WTC11 (cell line): Measurements from ENCODE around the gene FCN3. TPM values are rescaled to one million over a fixed set of nuclear protein-coding genes. Genes with fewer than 3 reads are reported as not detected.
A peak's percentile ranks its signal among the peaks of the same experiment; 100 is the strongest.
"Not testable (repeated sequence)": the region's sequence is repeated elsewhere in the genome, so short reads cannot be mapped to it uniquely, and the experiment has no call there.

Source experiments
- ATAC-seq: fragments of 200-7000 bp; cut with Tn5 transposase; 2 replicates; pipeline ENCODE4 v1.10.0; 2021; ENCODE audit warnings: mild to moderate bottlenecking, moderate library complexity
- CTCF ChIA-PET: fragments of 300-600 bp; sonication (Branson Sonifier 250); formaldehyde crosslinking; loops from one replicate; lab custom pipeline; 2021; ENCODE audit warnings: antibody characterized with exemption; lab: Charles Lee
- POLR2A ChIA-PET: fragments of 350-600 bp; sonication (Branson Sonifier 250); formaldehyde crosslinking; loops from one replicate; lab custom pipeline; 2021; ENCODE audit warnings: antibody characterized with exemption; lab: Charles Lee
- DNase-seq: peaks from one replicate; pipeline ENCODE4 v3.0.0; 2021; ENCODE audit warnings: low spot score
- H3K27ac Mint-ChIP-seq: 2 replicates; pipeline ENCODE4 v1.8.0; 2021; ENCODE audit warnings: mixed read lengths
- H3K27me3 Mint-ChIP-seq: 2 replicates; pipeline ENCODE4 v1.8.0; 2021; ENCODE audit warnings: low read depth, mild to moderate bottlenecking, moderate library complexity, mixed read lengths
- H3K36me3 Mint-ChIP-seq: 2 replicates; pipeline ENCODE4 v1.8.0; 2021; ENCODE audit warnings: mixed read lengths
- H3K4me1 Mint-ChIP-seq: 2 replicates; pipeline ENCODE4 v1.8.0; 2022; ENCODE audit warnings: mixed read lengths
- H3K4me3 Mint-ChIP-seq: 2 replicates; pipeline ENCODE4 v1.8.0; 2021; ENCODE audit warnings: mild to moderate bottlenecking, moderate library complexity, mixed read lengths
- H3K9me3 Mint-ChIP-seq: 2 replicates; pipeline ENCODE4 v1.8.0; 2021; ENCODE audit warnings: mixed read lengths
- AR ChIP-seq: fragments of 250-450 bp; sonication (Bioruptor Pico); IDR thresholded peaks from 2 replicates; pipeline ENCODE4 v1.9.0; 2021; ENCODE audit warnings: mild to moderate bottlenecking
- ATF2 ChIP-seq: sonication (generic); formaldehyde crosslinking; IDR thresholded peaks from 2 replicates; pipeline ENCODE4 v1.8.1; 2022; ENCODE audit warnings: low read depth, missing genetic modification reagents, borderline replicate concordance
- CREM ChIP-seq: sonication (generic); formaldehyde crosslinking; IDR thresholded peaks from 2 replicates; pipeline ENCODE4 v1.8.1; 2022; ENCODE audit warnings: mild to moderate bottlenecking, missing genetic modification reagents, moderate library complexity
- EMX1 ChIP-seq: fragments of 250-450 bp; sonication (Bioruptor Pico); IDR thresholded peaks from 2 replicates; pipeline ENCODE4 v1.8.0; 2021; ENCODE audit warnings: mild to moderate bottlenecking
- SP1 ChIP-seq: sonication (generic); formaldehyde crosslinking; conservative IDR thresholded peaks from 2 replicates; pipeline ENCODE4 v1.8.1; 2022; ENCODE audit warnings: missing genetic modification reagents
- ZBTB43 ChIP-seq: sonication (generic); formaldehyde crosslinking; IDR thresholded peaks from 2 replicates; pipeline ENCODE4 v1.8.1; 2023; ENCODE audit warnings: mild to moderate bottlenecking, missing genetic modification reagents
- ZNF138 ChIP-seq: sonication (generic); formaldehyde crosslinking; conservative IDR thresholded peaks from 2 replicates; pipeline ENCODE4 v1.8.1; 2022; ENCODE audit warnings: mild to moderate bottlenecking, moderate library complexity, missing genetic modification reagents
- total RNA-seq: library from RNA; stranded (reverse); gene quantifications from 3 replicates; pipeline ENCODE4 v1.2.3, GENCODE V29; 2021
- TF ChIP-seq, protein P1 (sequence below): fragments of 250-450 bp; sonication (Bioruptor Pico); IDR thresholded peaks from 2 replicates; pipeline ENCODE4 v1.9.0; 2021; ENCODE audit warnings: moderate library complexity, mild to moderate bottlenecking, inconsistent platforms, borderline replicate concordance
- TF ChIP-seq, protein P2 (sequence below): fragments of 250-450 bp; sonication (Bioruptor Pico); conservative IDR thresholded peaks from 2 replicates; pipeline ENCODE4 v1.9.0; 2021; ENCODE audit warnings: mild to moderate bottlenecking

Gene FCN3
- total RNA-seq, 1 experiment from 2014 or later = 0.98 TPM

GRCh38 chr1:27406362-27406680, 31.7 kb upstream of the FCN3 start (continued):
- TF ChIP-seq AR (CRISPR knock-in tag) = no peak
- TF ChIP-seq, protein P1, sequence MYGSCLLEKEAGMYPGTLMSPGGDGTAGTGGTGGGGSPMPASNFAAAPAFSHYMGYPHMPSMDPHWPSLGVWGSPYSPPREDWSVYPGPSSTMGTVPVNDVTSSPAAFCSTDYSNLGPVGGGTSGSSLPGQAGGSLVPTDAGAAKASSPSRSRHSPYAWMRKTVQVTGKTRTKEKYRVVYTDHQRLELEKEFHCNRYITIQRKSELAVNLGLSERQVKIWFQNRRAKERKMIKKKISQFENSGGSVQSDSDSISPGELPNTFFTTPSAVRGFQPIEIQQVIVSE (CRISPR knock-in tag) = no peak
- TF ChIP-seq, protein P2, sequence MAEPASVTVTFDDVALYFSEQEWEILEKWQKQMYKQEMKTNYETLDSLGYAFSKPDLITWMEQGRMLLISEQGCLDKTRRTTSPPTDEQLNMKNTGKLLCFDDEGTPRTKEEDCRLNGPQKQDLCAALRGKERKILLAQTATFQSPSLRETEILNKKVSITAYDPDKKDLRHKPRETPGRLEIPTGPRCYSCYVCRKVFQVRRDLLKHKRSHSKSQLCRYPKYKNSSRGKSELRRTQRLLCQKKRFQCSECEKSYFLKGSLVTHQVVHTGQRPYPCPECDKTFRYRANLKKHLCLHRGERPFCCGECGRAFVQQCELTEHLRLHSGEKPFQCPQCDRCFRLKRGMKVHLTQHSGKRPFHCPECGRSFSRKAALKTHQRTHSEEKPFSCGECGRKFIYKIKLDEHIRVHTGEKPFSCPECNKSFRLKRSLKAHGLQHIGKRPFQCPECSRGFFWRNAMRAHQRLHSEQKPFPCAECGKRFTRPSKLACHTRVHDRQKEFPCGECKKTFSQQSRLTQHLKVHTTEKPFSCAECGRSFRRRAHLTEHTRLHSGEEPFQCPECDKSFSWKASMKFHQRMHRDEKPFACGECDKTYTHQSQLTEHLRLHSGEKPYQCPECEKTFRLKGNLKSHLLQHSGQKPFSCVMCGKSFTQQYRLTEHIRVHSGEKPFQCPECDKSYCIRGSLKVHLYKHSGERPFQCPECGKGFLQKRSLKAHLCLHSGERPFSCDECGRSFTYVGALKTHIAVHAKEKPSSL = no peak
- TF ChIP-seq CREM (CRISPR knock-in tag) = no peak
- TF ChIP-seq, all 79 proteins: peak for 0

GRCh38 chr1:27405598-27406361, 31.2 kb upstream of the FCN3 start:
- peaks cover 27% of the 10 kb centered on the region for H3K36me3 Mint-ChIP-seq
- H3K4me1 Mint-ChIP-seq = peaks cover 50% of the 10 kb centered on the region
- POLR2A ChIA-PET = interaction anchor here (0.8 to 1.3 kb wide), 3 partner anchors 11 to 151 kb away, joined by 3 to 4 read pairs (median 3); no protein-coding TSS in a partner anchor
- peak; percentile 56 for DNase-seq
- H3K27me3 Mint-ChIP-seq, H3K4me3 Mint-ChIP-seq, H3K9me3 Mint-ChIP-seq: not testable (repeated sequence)
- ATAC-seq = peak; percentile 74
- peak overlapping the region; percentile 94 for H3K27ac Mint-ChIP-seq
- CTCF ChIA-PET = interaction anchor here (0.5 to 5.0 kb wide), 49 partner anchors 10 to 1095 kb away, joined by 3 to 49 read pairs (median 6); partner anchors contain the start of genes AHDC1, CD164L2, FAM76A and MAP3K6

DNA sequence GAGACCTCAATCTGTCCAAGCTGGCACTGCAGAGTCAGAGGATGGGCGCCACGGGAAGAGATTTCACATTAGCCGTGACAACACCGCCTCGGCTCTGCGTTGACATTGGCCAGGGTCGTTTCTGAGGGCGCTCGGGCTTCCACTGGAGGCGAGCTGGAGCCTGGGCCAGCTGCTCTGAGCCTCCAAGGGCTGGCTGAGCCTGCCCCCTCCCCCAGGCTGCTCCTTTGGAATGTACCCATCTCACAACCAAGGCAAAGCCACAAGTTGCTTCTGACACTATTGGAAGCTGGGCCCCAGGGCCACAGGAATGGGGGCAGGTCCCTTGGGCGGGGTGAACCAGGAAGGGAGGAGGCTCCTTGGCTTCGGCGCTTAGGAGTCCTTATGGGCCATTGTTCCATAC, 30.4 kb upstream of the FCN3 start:
- Mint-ChIP-seq H3K4me3 (no peak overlapping the region), H3K9me3 (no peaks in the 10 kb centered on the region), H3K4me1 (peaks cover 57% of the 10 kb centered on the region), H3K27ac (peak overlapping the region; percentile 57; the same call in 1 of the 2 replicates), H3K36me3 (peaks cover 20% of the 10 kb centered on the region), H3K27me3 (no peaks in the 10 kb centered on the region)
- TF ChIP-seq SP1 (CRISPR knock-in tag) (0 out of 2 replicates have a peak, but pooled peaks have one; percentile 18), ZNF138 (CRISPR knock-in tag) (0 out of 2 replicates have a peak, but pooled peaks have one; percentile 27), ZBTB43 (CRISPR knock-in tag) (peak; percentile 74; the same call in 1 of the 2 replicates), ATF2 (no peak)
- peak; percentile 74 for DNase-seq
- ChIA-PET CTCF (interaction anchor here (0.5 to 5.0 kb wide), 48 partner anchors 9 to 1096 kb away, joined by 3 to 49 read pairs (median 6); partner anchors contain the start of genes AHDC1, CD164L2, FAM76A and MAP3K6), POLR2A (interaction anchor here (0.7 to 1.3 kb wide), 4 partner anchors 11 to 152 kb away, joined by 3 to 4 read pairs (median 3); no protein-coding TSS in a partner anchor)
- peak; percentile 34 for ATAC-seq

- Mint-ChIP-seq H3K27me3 (no peaks in the 10 kb centered on the region), H3K4me1 (peaks cover 66% of the 10 kb centered on the region), H3K4me3 (no peak overlapping the region), H3K9me3 (no peaks in the 10 kb centered on the region), H3K36me3 (peaks cover 14% of the 10 kb centered on the region), H3K27ac (peak overlapping the region; percentile 82)
- ChIA-PET POLR2A (interaction anchor here (1.1 kb wide), 1 partner anchor 203 kb away, joined by 3 read pairs; no protein-coding TSS in a partner anchor), CTCF (interaction anchor here (0.5 to 5.0 kb wide), 28 partner anchors 8 to 266 kb away, joined by 3 to 49 read pairs (median 6); partner anchors contain the start of gene WASF2)
- DNase-seq (no peak), ATAC-seq (no peak)
- no peak for TF ChIP-seq EMX1 (CRISPR knock-in tag)
These were observed 29.3 kb upstream of the FCN3 start for GRCh38 chr1:27403931-27404330.
